Upper lobe of left lung (tissue), 6 donors: ENCODE measurements around the gene NANS. TPM values are rescaled to one million over a fixed set of nuclear protein-coding genes. Genes with fewer than 3 reads are reported as not detected.

Source experiments
- ATAC-seq, 2 donors: fragments of 200-7000 bp; cut with Tn5 transposase; one replicate each; pipeline ENCODE4 v1.9.1; 2022; ENCODE audit warnings: mild to moderate bottlenecking in 2 of 2, moderate library complexity in 2 of 2; ENCODE audit not compliant: low FRiP score in 2 of 2
- DNase-seq, 2 donors: peaks; one replicate each; pipeline ENCODE4 v3.0.0-alpha.2; 2019 to 2020
- H3K27ac ChIP-seq, 4 donors: fragments of 200-600 bp; sonication (generic); one replicate each; pipeline ENCODE4 v1.5.1; 2016 to 2019
- H3K27me3 ChIP-seq, 4 donors: fragments of 200-600 bp; sonication (generic); one replicate each; pipeline ENCODE4 v1.5.1; 2017 to 2019
- H3K36me3 ChIP-seq, 4 donors: fragments of 200-600 bp; sonication (generic); one replicate each; pipeline ENCODE4 v1.5.1; 2016 to 2019
- H3K4me1 ChIP-seq, 4 donors: fragments of 200-600 bp; sonication (generic); one replicate each; pipeline ENCODE4 v1.5.1; 2018 to 2019
- H3K4me3 ChIP-seq, 4 donors: fragments of 200-600 bp; sonication (generic); one replicate each; pipeline ENCODE4 v1.5.1; 2017 to 2019; ENCODE audit warnings: mild to moderate bottlenecking in 2 of 4, moderate library complexity in 1 of 4
- H3K9me3 ChIP-seq, 4 donors: fragments of 200-600 bp; sonication (generic); one replicate each; pipeline ENCODE4 v1.5.1; 2018 to 2019
- EP300 ChIP-seq, 4 donors: sonication (generic); formaldehyde crosslinking; IDR thresholded peaks; one replicate each; pipeline ENCODE4 v1.5.1; 2017; ENCODE audit warnings: antibody characterized with exemption in 4 of 4, control low read depth in 2 of 4
- POLR2A ChIP-seq, 4 donors: fragments of 450-650 bp; IDR thresholded peaks; one replicate each; pipeline ENCODE4 v1.5.1; 2016 to 2017; ENCODE audit warnings: antibody characterized with exemption in 4 of 4, mild to moderate bottlenecking in 2 of 4
- POLR2AphosphoS5 ChIP-seq, 2 donors: sonication (generic); formaldehyde crosslinking; IDR thresholded peaks; one replicate each; pipeline ENCODE4 v1.5.1; 2017; ENCODE audit warnings: antibody characterized with exemption in 2 of 2
- WGBS, 2 donors: methylation state at CpG; one replicate each; pipeline ENCODE4 v1.1.5; 2017 to 2018; 5-methylcytosine and 5-hydroxymethylcytosine counted together
- total RNA-seq, 6 donors: library from RNA; depleted of rRNA in 4 of 6; stranded (reverse); fragments of >200 nt in 4 of 6; gene quantifications; one replicate each; pipeline versions ENCODE4 v1.1.0 to v1.2.1, GENCODE V29; 2016 to 2021
- TF ChIP-seq, protein P1 (sequence below), 6 experiments: fragments of 450-650 bp in 4 of 6; fragments of 200-600 bp in 2 of 6; sonication (generic) in 2 of 6; IDR thresholded peaks; one replicate each; pipeline ENCODE4 v1.5.1; 2016 to 2019; ENCODE audit warnings: antibody characterized with exemption in 6 of 6
- donor health status: DM: no; HTN: no; CAD: no; lungs with moderate emphysema.
- donor health status: DM: no; HTN: yes; CAD: no; lungs with severe emphysema.

NANS gene
- total RNA-seq, 6 donors from 2014 or later: 41.4 to 75.5 (median 60.7) TPM

DNA sequence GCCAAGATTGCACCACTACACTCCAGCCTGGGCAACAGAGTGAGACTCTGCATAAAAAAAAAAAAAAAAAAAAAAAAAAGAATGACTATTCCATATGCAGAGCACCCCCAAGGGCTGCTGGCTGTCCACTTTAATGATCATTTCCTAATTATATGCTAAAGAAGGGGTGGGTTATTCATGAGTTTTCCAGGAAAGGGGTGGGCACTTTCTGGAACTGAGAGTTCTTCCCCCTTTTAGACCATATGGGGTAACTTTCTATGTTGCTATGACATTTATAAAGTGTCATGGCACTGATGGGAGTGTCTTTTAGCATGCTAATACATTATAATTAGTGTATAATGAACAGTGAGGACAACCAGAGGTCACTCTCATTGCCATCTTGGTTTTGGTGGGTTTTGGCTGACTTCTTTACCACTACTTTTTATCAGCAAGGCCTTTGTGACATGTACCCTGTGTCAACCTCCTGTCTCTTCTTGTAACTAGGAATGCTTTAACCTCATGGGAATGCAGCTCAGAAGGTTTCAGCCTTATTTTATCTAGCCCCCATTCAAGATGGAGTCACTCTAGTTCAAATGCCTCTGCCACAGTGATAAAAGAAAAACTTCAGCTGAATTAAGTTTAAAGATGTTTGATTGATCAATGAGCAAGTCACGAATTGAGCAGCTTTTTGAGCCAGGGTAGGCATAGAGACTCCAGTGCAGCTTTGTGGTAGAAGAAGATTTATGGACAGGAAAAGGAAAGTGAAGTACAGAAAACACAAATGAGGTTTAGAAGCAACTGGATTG is 7.1 kb upstream of the NANS start:
- TF ChIP-seq POLR2AphosphoS5 (IDR thresholded peaks at IDR 0.05): no peak
- no peak for TF ChIP-seq EP300 (IDR thresholded peaks at IDR 0.05)
- TF ChIP-seq, protein P1, sequence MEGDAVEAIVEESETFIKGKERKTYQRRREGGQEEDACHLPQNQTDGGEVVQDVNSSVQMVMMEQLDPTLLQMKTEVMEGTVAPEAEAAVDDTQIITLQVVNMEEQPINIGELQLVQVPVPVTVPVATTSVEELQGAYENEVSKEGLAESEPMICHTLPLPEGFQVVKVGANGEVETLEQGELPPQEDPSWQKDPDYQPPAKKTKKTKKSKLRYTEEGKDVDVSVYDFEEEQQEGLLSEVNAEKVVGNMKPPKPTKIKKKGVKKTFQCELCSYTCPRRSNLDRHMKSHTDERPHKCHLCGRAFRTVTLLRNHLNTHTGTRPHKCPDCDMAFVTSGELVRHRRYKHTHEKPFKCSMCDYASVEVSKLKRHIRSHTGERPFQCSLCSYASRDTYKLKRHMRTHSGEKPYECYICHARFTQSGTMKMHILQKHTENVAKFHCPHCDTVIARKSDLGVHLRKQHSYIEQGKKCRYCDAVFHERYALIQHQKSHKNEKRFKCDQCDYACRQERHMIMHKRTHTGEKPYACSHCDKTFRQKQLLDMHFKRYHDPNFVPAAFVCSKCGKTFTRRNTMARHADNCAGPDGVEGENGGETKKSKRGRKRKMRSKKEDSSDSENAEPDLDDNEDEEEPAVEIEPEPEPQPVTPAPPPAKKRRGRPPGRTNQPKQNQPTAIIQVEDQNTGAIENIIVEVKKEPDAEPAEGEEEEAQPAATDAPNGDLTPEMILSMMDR (IDR thresholded peaks at IDR 0.05): no peak
- TF ChIP-seq POLR2A (IDR thresholded peaks at IDR 0.05): no peak
- H3K27me3 ChIP-seq: no peaks in the 10 kb centered on the region
- DNase-seq (no peak), ATAC-seq (no peak)
- no peaks in the 10 kb centered on the region for H3K9me3 ChIP-seq
- WGBS, 2 donors: 50 to 55% methylated on average over 1 of the region's 1 CpG
- no peak overlapping the region for H3K4me3 ChIP-seq
- H3K27ac ChIP-seq: no peak overlapping the region
- H3K36me3 ChIP-seq: no peaks in the 10 kb centered on the region
- H3K4me1 ChIP-seq: no peaks in the 10 kb centered on the region

DNA sequence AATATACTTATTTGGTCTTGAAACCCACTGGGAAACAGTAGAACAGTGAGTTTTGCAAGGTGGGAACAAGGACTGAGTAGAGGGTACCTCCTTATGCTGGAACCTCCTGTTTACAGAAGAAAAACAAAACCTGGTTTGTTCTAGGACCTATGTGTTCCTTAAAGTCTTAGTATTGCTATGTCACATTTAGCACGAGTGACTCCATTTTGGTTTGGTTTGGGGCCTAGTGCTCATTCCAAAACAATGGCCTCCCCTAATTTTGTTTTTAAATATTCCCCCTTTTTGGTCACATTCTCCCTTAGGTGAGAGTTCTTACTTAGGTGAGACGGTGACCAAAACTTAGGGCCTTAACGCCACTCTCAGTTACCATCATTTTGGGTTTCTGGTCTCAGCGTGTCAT is 6.2 kb upstream of the NANS start:
- Histone ChIP-seq H3K9me3 (no peaks in the 10 kb centered on the region), H3K36me3 (no peaks in the 10 kb centered on the region), H3K27me3 (no peaks in the 10 kb centered on the region), H3K4me3 (no peak overlapping the region), H3K4me1 (no peaks in the 10 kb centered on the region), H3K27ac (no peak overlapping the region)
- ATAC-seq: no peak
- no peak for DNase-seq
- no peak for TF ChIP-seq EP300 (IDR thresholded peaks at IDR 0.05)
- TF ChIP-seq, protein P1 (IDR thresholded peaks at IDR 0.05): no peak
- TF ChIP-seq POLR2A (IDR thresholded peaks at IDR 0.05): no peak
- TF ChIP-seq POLR2AphosphoS5 (IDR thresholded peaks at IDR 0.05): no peak
- 93 to 94% methylated on average over 4 of the region's 4 CpGs for WGBS, 2 donors

DNA sequence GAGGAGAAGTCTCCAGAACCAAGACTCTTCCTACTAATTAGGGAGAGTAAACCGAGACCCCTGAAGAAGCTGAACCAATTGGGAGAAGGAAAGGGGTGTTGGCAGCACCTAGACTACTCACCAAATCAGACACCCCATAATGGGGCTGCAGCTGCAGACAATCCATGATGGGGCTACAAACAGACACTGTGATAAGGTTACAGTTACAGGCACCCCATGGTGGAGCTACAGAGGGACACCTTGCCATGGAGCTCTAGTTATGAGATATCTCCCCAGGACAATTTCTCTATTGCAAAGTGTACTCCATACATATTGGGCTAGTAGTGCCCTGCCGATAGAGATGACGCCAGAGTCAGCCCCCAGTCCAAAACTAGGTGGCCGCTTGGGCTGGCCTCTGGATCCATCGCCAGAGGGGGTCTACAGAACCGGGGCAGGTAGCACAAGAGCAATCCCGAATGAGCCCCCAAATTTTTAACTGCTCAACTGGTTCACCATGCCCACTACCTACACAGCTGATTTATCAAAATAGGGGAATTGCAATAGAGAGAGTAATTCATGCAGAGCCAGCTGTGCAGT is 2.1 kb upstream of the NANS start:
- H3K4me3 ChIP-seq: no peak overlapping the region
- H3K4me1 ChIP-seq: peaks cover 13 to 30% (median 23%) of the 10 kb centered on the region in 4 donors
- ATAC-seq (no peak), DNase-seq (no peak)
- WGBS, 2 donors: 97 to 98% methylated on average over 7 of the region's 7 CpGs
- no peaks in the 10 kb centered on the region for H3K27me3 ChIP-seq
- H3K27ac ChIP-seq: no peak overlapping the region
- no peaks in the 10 kb centered on the region for H3K36me3 ChIP-seq
- no peaks in the 10 kb centered on the region for H3K9me3 ChIP-seq
- TF ChIP-seq, protein P1 (IDR thresholded peaks at IDR 0.05): no peak
- TF ChIP-seq EP300 (IDR thresholded peaks at IDR 0.05) (no peak), POLR2AphosphoS5 (IDR thresholded peaks at IDR 0.05) (no peak), POLR2A (IDR thresholded peaks at IDR 0.05) (no peak)

DNA sequence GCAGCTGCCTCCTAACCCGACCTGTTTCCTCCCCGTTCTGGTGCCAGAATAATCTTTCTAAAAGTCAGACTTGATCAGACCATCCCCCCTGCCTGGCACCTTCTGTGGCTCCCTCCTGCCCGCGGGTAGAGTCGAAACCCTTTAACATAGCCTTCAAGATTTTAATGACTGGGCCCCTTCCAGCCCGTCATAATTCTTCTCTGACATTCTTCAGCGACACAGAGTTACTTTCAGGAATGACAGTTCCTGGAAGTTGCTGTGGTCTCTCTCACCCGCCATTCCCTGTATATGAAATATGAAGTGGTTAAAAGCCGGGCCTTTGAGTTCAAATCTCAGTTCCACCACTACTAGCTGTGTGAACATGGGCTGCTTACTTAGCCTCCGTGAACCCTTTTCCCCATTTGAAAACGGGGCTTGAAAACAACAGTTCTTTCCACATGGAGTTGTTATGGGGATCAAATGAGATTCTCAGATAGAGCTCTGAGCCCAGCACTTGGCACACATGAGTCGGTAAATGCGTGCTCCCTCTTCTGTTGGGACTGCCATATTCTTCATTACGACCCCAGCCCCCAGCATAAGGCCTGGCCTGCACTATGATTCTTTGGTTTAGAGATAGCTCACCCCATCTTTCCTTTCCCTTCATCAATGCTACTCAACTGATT is 737 bp downstream of the NANS start:
- no peaks in the 10 kb centered on the region for H3K9me3 ChIP-seq
- H3K27ac ChIP-seq: peak overlapping the region; percentile 93 to 98 (median 98)
- ATAC-seq (peak in 1 of 2 donors; percentile 2), DNase-seq (no peak)
- H3K36me3 ChIP-seq: peaks cover 4 to 18% (median 17%) of the 10 kb centered on the region in 4 donors
- no peaks in the 10 kb centered on the region for H3K27me3 ChIP-seq
- WGBS, 2 donors: 2 to 3% methylated on average over 14 of the region's 14 CpGs
- peak overlapping the region; percentile 76 to 93 (median 90) for H3K4me3 ChIP-seq
- H3K4me1 ChIP-seq: peaks cover 17 to 35% (median 29%) of the 10 kb centered on the region in 4 donors
- no peak for TF ChIP-seq EP300 (IDR thresholded peaks at IDR 0.05)
- TF ChIP-seq POLR2A (IDR thresholded peaks at IDR 0.05): no peak
- no peak for TF ChIP-seq POLR2AphosphoS5 (IDR thresholded peaks at IDR 0.05)
- TF ChIP-seq, protein P1 (IDR thresholded peaks at IDR 0.05): no peak
